Neural cell (in vitro differentiated cells): ENCODE measurements around the gene GATAD2A. TPM values are rescaled to one million over a fixed set of nuclear protein-coding genes. Genes with fewer than 3 reads are reported as not detected.

Experiments used
- H2AFZ ChIP-seq: fragments of 200-600, 300-800 bp; sonication (generic), shearing (Covaris generic); 2 replicates; pipeline ENCODE4 v1.6.0; 2014; ENCODE audit warnings: low read depth, mild to moderate bottlenecking, antibody characterized with exemption, low read length, moderate library complexity
- H3F3A ChIP-seq: fragments of 200-600 bp; shearing (Covaris generic); 2 replicates; pipeline ENCODE4 v1.6.1; 2016; ENCODE audit warnings: mild to moderate bottlenecking, moderate library complexity, mixed read lengths, antibody characterized with exemption, low read length; ENCODE audit not compliant: insufficient read depth, poor library complexity, severe bottlenecking
- H3K27ac ChIP-seq: fragments of 200-600, 300-800 bp; sonication (generic), shearing (Covaris generic); 2 replicates; pipeline ENCODE4 v1.5.1; 2014; ENCODE audit warnings: mild to moderate bottlenecking, low read length, moderate library complexity
- H3K27me3 ChIP-seq: fragments of 300-800, 200-600 bp; sonication (generic), shearing (Covaris generic); 2 replicates; pipeline ENCODE4 v1.6.0; 2014; ENCODE audit warnings: mild to moderate bottlenecking, low read depth, low read length, moderate library complexity; ENCODE audit not compliant: insufficient read depth
- H3K36me3 ChIP-seq: fragments of 300-800, 200-600 bp; sonication (generic), shearing (Covaris generic); 2 replicates; pipeline ENCODE4 v1.5.1; 2014; ENCODE audit warnings: mild to moderate bottlenecking, antibody characterized with exemption, low read length, moderate library complexity; ENCODE audit not compliant: insufficient read depth
- H3K4me2 ChIP-seq: fragments of 300-800, 200-600 bp; sonication (generic), shearing (Covaris generic); 2 replicates; pipeline ENCODE4 v1.6.0; 2014; ENCODE audit warnings: mild to moderate bottlenecking, low read length
- H3K4me3 ChIP-seq: fragments of 300-800, 200-600 bp; sonication (generic), shearing (Covaris generic); 2 replicates; pipeline ENCODE4 v1.5.1; 2014; ENCODE audit warnings: mild to moderate bottlenecking, low read length, moderate library complexity
- H3K79me2 ChIP-seq: fragments of 200-600 bp; shearing (Covaris generic); replicated peaks from 2 replicates; pipeline ENCODE4 v1.6.0; 2014; ENCODE audit warnings: mild to moderate bottlenecking, low read length, moderate library complexity; ENCODE audit not compliant: insufficient read depth
- H3K9ac ChIP-seq: fragments of 300-800, 200-600 bp; sonication (generic), shearing (Covaris generic); 2 replicates; pipeline ENCODE4 v1.6.1; 2016; ENCODE audit warnings: mild to moderate bottlenecking, low read length, mixed read lengths
- H3K9me2 ChIP-seq: fragments of 200-600 bp; shearing (Covaris generic); 2 replicates; pipeline ENCODE4 v1.6.1; 2016; ENCODE audit warnings: mild to moderate bottlenecking, low read length, mixed read lengths; ENCODE audit not compliant: insufficient read depth
- H3K9me3 ChIP-seq: fragments of 200-600, 300-800 bp; sonication (generic), shearing (Covaris generic); 2 replicates; pipeline ENCODE4 v1.6.1; 2016; ENCODE audit warnings: mild to moderate bottlenecking, mixed run types, low read length, moderate library complexity, mixed read lengths
- H4K20me1 ChIP-seq: fragments of 200-600 bp; shearing (Covaris generic); 2 replicates; pipeline ENCODE4 v1.6.1; 2016; ENCODE audit warnings: mild to moderate bottlenecking, mixed run types; ENCODE audit not compliant: insufficient read depth
- EP300 ChIP-seq: fragments of 450-650 bp; conservative IDR thresholded peaks from 2 replicates; pipeline ENCODE4 v1.6.1; 2014; ENCODE audit warnings: antibody characterized with exemption, mild to moderate bottlenecking, moderate library complexity; ENCODE audit not compliant: poor library complexity, severe bottlenecking
- EZH2 ChIP-seq: fragments of 200-600, 300-800 bp; shearing (Covaris generic), sonication (generic); IDR thresholded peaks from 2 replicates; pipeline ENCODE4 v1.6.1; 2014; ENCODE audit warnings: antibody characterized with exemption, low read length, borderline replicate concordance, mild to moderate bottlenecking; ENCODE audit not compliant: insufficient read depth, poor library complexity, severe bottlenecking
- MXI1 ChIP-seq: fragments of 450-650 bp; conservative IDR thresholded peaks from 2 replicates; pipeline ENCODE4 v1.6.1; 2014; ENCODE audit warnings: antibody characterized with exemption, mild to moderate bottlenecking; ENCODE audit not compliant: poor library complexity, severe bottlenecking
- POLR2AphosphoS5 ChIP-seq: IDR thresholded peaks from 2 replicates; pipeline ENCODE4 v1.6.1; 2012
- RAD21 ChIP-seq: fragments of 450-650 bp; conservative IDR thresholded peaks from 2 replicates; pipeline ENCODE4 v1.6.1; 2014; ENCODE audit warnings: antibody characterized with exemption, mild to moderate bottlenecking, moderate library complexity
- SMC3 ChIP-seq: fragments of 450-650 bp; conservative IDR thresholded peaks from 2 replicates; pipeline ENCODE4 v1.6.1; 2014; ENCODE audit warnings: antibody characterized with exemption, mild to moderate bottlenecking, moderate library complexity; ENCODE audit not compliant: poor library complexity
- TAF1 ChIP-seq: IDR thresholded peaks from 2 replicates; pipeline ENCODE4 v1.6.1; 2012; ENCODE audit warnings: low read depth
- polyA plus RNA-seq: library from polyadenylated mRNA; depleted of rRNA; stranded (reverse); fragments of >200 nt; gene quantifications from 2 replicates; pipeline ENCODE4 v1.2.3, GENCODE V29; 2014
- TF ChIP-seq, protein P1 (sequence below): fragments of 450-650 bp; IDR thresholded peaks from 2 replicates; pipeline ENCODE4 v1.5.1; 2014; ENCODE audit warnings: antibody characterized with exemption, mild to moderate bottlenecking, moderate library complexity; ENCODE audit not compliant: poor library complexity, severe bottlenecking

The GATAD2A gene
- polyA plus RNA-seq, 1 donor from 2014 or later = 13.9 TPM

DNA sequence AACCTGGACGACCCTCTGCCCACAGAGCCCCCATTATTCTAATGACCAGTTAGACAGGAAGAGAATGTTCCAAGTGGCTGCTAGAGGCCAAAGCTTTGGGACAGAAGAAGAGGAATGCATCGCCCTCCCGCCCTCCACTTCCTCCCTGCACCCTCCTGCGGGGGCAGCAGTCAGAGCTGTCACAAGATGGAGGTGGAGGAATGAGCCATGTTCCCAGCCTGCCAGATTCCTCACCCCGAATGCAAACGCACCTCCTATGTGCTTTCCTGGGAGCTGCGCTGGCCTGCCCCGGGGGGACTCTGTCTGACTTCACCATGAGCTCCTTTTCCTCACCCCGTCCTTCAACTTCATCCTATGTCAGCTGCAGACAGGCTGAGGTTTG is 124.9 kb downstream of the GATAD2A start:
- no peak overlapping the region for H3K4me3 ChIP-seq

DNA sequence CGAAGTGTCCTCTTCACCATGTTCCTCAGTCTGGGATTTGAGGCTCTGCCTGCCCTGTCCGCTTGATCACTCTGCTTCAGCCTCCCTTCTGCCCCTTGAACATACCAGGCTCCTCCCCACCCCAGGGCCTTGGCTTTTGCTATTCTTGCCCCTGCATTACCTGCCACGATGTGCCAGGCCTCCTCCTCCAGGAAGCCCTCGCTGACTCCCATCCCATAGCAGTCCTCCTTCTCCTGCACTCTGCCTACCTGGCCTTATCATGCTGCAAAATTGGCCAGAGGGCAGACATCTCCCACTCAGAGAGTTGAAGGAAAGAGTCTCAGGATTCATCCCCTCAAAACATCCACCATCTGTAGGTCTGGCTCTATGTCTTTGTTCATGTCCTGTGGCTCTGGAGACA is 125.4 kb downstream of the GATAD2A start:
- H4K20me1 ChIP-seq = no peaks in the 10 kb centered on the region
- H3K27ac ChIP-seq = no peak overlapping the region
- H3K79me2 ChIP-seq = no peaks in the 10 kb centered on the region
- no peak overlapping the region for H3K9ac ChIP-seq
- no peaks in the 10 kb centered on the region for H3K27me3 ChIP-seq
- H3F3A ChIP-seq = no peaks in the 10 kb centered on the region
- TF ChIP-seq EZH2 = no peak
- no peak for TF ChIP-seq SMC3
- TF ChIP-seq POLR2AphosphoS5 = no peak
- TF ChIP-seq EP300 = no peak
- TF ChIP-seq RAD21 = no peak
- TF ChIP-seq TAF1 = no peak
- no peaks in the 10 kb centered on the region for H3K9me2 ChIP-seq
- H3K4me3 ChIP-seq = no peak overlapping the region
- H3K4me2 ChIP-seq = no peak overlapping the region
- H2AFZ ChIP-seq = no peak overlapping the region
- H3K9me3 ChIP-seq = no peaks in the 10 kb centered on the region
- no peaks in the 10 kb centered on the region for H3K36me3 ChIP-seq

More for the DNA sequence above, 124.9 kb downstream of the GATAD2A start:
- TF ChIP-seq EZH2 (no peak), EP300 (no peak), POLR2AphosphoS5 (no peak), MXI1 (no peak), SMC3 (no peak), TAF1 (no peak)
- TF ChIP-seq, protein P1, sequence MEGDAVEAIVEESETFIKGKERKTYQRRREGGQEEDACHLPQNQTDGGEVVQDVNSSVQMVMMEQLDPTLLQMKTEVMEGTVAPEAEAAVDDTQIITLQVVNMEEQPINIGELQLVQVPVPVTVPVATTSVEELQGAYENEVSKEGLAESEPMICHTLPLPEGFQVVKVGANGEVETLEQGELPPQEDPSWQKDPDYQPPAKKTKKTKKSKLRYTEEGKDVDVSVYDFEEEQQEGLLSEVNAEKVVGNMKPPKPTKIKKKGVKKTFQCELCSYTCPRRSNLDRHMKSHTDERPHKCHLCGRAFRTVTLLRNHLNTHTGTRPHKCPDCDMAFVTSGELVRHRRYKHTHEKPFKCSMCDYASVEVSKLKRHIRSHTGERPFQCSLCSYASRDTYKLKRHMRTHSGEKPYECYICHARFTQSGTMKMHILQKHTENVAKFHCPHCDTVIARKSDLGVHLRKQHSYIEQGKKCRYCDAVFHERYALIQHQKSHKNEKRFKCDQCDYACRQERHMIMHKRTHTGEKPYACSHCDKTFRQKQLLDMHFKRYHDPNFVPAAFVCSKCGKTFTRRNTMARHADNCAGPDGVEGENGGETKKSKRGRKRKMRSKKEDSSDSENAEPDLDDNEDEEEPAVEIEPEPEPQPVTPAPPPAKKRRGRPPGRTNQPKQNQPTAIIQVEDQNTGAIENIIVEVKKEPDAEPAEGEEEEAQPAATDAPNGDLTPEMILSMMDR = no peak
- H3F3A ChIP-seq = no peaks in the 10 kb centered on the region
- H3K9me2 ChIP-seq = no peaks in the 10 kb centered on the region
- no peak overlapping the region for H3K4me2 ChIP-seq
- no peaks in the 10 kb centered on the region for H3K9me3 ChIP-seq
- no peak overlapping the region for H3K27ac ChIP-seq
- H3K36me3 ChIP-seq = no peaks in the 10 kb centered on the region
- H3K27me3 ChIP-seq = no peaks in the 10 kb centered on the region
- H3K9ac ChIP-seq = no peak overlapping the region
- H2AFZ ChIP-seq = no peak overlapping the region
- H3K79me2 ChIP-seq = no peaks in the 10 kb centered on the region
- H4K20me1 ChIP-seq = no peaks in the 10 kb centered on the region

DNA sequence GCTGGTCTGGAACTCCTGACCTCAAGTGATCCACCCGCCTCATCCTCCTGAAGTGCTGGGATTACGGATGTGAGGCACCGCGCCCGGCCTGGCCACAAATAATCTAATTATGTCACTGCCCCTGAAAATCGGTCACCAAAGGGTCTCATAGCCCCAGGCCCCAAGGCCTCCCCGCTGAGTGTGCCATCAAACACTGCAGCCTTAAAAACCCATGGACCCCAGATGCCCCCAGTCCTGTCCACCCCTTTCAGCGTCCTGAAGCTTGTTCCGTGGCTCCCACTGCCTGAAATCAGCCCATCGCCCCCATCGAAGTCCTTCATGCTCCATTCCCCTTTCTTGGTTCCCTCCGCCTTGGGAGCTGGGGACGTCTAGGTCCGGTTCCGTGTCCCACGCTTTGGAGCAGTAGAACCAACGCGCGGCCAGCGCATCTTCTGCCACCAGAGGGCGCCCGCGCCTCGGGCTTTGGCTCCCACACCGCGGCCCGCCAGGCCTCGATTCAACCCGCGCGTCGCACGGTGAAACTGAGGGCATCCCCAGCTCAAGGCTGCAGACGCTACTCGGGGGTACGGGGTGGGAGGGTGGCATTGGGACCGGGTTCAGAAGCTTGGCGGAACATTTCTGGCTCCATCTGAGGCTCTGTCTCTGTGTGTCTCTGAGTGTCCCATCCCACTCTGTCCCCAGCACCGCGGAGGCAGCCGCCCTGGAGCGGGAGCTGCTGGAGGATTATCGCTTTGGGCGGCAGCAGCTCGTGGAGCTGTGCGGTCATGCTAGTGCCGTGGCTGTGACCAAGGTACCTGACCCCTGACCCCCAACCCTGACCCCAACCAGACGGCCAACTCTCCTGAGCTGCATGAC is 126.7 kb downstream of the GATAD2A start:
- no peak overlapping the region for H3K4me3 ChIP-seq
- H3K4me2 ChIP-seq = no peak overlapping the region
- H3K9ac ChIP-seq = no peak overlapping the region

More for the DNA sequence above, 126.7 kb downstream of the GATAD2A start:
- no peak overlapping the region for H3K27ac ChIP-seq
- H3F3A ChIP-seq = no peaks in the 10 kb centered on the region
- H3K9me2 ChIP-seq = no peaks in the 10 kb centered on the region
- H2AFZ ChIP-seq = no peak overlapping the region
- H4K20me1 ChIP-seq = no peaks in the 10 kb centered on the region
- no peaks in the 10 kb centered on the region for H3K27me3 ChIP-seq
- no peaks in the 10 kb centered on the region for H3K9me3 ChIP-seq
- no peaks in the 10 kb centered on the region for H3K36me3 ChIP-seq
- no peaks in the 10 kb centered on the region for H3K79me2 ChIP-seq
- TF ChIP-seq EP300 = no peak
- TF ChIP-seq, protein P1 = peak; percentile 92
- TF ChIP-seq POLR2AphosphoS5 = no peak
- TF ChIP-seq MXI1 = peak; percentile 28
- no peak for TF ChIP-seq EZH2
- no peak for TF ChIP-seq TAF1
- TF ChIP-seq SMC3 = peak; percentile 92
- TF ChIP-seq RAD21 = peak; percentile 91
